GM10847 (cell line): ENCODE data around the gene ELOVL6.

Experiments used
- POLR2A ChIP-seq: IDR thresholded peaks from 2 replicates; pipeline ENCODE4 v1.6.1; 2011; ENCODE audit not compliant: insufficient read length; ENCODE audit errors: extremely low read depth

ELOVL6 gene

DNA sequence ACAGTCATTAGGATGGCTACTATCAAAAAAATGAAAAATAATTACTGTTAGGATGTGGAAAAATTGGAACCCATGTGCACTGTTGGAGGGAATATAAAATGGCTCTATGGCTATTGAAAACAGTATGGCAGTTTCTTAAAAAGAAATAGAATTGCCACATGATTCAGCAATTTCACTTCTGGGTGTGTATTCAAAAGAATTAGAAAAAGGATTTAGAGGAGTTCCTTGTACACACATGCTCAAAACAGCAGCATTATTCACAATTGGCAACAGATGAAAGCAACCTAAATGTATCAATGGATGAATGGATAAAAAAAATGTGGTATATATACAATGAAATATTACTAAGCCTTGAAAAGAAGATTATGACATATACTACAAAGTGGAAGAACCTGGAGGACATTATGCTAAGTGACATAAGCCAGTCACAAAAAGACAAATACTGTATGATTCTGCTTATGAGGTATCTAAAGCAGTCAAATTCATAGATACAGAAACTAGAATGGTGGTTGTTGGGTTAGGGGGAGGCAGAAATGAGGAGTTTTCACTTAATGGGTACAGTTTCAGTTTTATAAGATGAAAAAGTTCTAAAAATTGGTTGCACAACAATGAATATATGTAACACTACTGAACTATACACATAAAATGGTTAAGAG is 123.2 kb downstream of the ELOVL6 start:
- TF ChIP-seq POLR2A, result no peak

GRCh38 chr4:110074570-110074969 is 123.8 kb downstream of the ELOVL6 start:
- TF ChIP-seq POLR2A, result no peak

DNA sequence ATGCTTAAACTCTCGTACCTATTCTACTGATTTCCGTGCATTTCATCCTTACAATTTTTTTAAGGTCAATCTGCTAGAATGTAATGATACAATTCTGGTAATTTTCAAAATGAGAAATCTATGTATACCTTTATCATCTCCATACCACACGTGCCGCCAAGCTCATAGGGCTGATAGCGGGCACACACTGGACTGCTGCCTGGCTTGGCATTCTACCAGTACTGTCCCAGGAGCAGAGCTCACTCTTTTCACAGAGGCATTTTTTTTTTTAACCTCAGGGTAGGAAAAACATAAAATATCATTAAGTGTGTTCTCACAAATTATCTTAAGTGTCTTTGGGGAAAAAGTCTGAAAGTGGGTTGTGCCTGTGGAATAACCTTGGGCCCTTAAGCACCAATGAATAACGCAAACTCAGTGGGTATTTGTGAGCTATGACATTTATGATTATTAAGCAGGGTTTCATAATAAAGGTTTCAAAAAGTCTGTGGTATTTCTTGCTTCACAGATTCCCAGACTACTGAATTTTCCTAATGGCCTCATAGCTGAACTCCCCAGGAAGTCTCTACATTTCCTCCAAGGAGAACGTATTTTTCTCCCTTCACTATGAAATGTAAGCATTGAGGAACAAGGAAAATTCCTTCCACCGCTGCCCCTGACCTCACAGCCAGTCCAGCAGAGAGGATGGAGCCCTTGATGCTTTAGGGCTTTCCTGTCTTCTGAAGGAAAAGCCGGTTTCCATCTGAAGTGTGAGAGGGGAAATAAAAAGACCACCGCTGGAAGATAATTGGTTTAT is 125.2 kb downstream of the ELOVL6 start:
- TF ChIP-seq POLR2A, result no peak

DNA sequence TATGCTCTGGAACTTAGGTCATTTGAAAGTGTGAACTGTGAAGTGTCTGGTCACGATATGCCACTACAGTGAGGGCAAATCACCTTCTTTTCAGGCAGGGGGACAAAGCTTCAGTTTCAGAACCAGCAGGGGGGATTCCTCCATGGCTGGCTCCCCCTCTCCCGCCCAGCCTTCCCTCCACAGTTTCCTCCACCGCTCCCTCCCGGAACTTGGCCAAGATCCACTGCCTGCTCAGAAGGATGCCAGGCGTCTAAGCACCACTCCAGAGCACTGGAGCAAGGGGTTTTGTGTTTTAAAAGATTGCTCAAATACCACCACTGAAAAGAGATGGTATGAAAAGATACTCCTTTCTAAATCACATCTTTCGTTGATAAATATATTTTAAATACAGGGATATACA is 126.9 kb downstream of the ELOVL6 start:
- TF ChIP-seq POLR2A, result no peak

DNA sequence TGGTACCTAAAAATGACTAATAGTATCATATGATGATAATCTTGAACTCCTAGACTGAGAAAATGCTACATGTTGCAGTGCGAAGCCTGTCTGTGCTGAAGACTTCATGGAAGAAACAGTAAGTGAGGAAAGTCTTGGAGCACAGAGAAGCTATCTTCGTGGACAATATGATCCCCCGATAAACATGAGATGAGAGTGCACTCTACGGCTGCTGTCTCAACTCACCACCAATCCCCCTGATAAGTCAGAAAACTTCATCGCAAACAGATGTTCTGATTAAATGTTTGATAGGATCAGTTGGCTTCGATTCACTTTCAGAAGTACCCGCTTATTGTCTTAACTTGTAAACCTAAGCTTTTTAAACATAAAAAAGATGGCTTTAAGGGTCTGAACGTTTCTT is 130.2 kb downstream of the ELOVL6 start:
- TF ChIP-seq POLR2A, result no peak

DNA sequence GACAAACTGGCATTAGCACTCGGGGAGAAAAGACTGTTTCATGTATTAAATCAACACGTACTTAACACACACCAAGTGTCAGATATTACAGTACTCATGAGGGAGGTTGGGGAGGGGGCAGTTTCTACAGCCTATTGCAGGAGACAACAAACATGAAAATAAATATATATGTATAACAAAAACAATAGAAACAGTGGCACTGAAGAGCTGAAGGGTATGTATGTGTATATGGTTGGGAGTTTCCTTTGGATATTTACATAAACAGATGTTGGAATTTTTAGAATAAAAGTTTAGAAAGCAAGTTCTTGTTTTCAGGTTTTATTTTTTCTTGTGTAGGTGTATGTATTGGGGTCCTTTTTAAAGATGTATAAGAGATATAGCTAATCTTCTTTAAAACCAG is 133.5 kb downstream of the ELOVL6 start:
- TF ChIP-seq POLR2A, result no peak

GRCh38 chr4:110064295-110064694 is 134.1 kb downstream of the ELOVL6 start:
- TF ChIP-seq POLR2A, result no peak

DNA sequence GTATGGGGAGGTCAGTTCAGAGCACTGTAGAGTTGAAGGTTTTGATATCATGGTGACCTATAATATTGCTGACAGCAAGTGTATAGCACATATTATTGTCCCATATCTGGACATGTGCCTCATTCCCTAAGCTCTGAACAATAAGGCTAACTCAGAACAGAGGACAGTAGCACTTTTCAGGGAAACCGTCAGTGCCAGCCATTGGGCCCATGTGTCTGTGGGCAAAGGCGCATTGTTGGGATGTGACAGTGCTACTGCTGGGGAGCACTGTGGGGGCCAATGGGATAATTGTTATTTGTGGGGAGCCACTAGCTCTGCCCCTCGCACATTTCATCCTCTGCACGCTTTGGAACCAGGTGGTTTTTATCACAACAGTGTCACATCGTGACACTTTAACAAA is 136.2 kb downstream of the ELOVL6 start:
- TF ChIP-seq POLR2A, result no peak

GRCh38 chr4:110061076-110061475 is 137.3 kb downstream of the ELOVL6 start:
- TF ChIP-seq POLR2A, result no peak

DNA sequence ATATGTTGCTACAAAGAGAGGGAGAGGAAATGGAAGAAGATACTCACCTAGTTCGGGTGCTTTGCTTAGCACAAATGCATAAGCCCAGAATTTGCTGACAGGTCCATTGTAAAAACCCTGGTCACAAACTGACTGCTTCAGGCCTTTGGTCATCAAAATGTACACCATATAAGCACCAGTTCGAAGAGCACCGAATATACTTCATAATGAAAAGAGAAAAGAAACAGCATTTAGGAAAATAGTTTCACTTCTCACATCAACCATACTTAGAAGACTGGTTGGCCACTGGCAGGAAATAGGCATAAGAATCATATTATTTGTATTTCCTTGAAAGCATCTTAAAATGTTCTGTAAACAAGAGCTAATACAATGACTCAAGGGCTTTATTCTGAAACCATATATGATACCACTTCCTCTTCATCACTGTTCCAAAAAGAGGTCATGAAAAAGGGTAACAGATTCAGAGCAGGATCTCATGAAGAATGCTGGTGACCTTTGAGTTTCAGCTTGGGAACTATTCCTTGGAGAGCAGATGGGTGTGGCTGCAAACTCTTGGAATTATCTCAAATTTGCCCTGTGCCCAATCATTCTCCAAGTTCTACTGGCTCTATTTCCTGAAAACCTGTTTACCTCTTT is 138.7 kb downstream of the ELOVL6 start:
- TF ChIP-seq POLR2A, result no peak

- TF ChIP-seq POLR2A, result no peak
Measured at GRCh38 chr4:110058677-110059076, 139.7 kb downstream of the ELOVL6 start.

GRCh38 chr4:110055158-110055768 is 143.2 kb downstream of the ELOVL6 start:
- TF ChIP-seq POLR2A, result no peak

- TF ChIP-seq POLR2A, result no peak
Measured at GRCh38 chr4:110049951-110050925, 148.2 kb downstream of the ELOVL6 start.

DNA sequence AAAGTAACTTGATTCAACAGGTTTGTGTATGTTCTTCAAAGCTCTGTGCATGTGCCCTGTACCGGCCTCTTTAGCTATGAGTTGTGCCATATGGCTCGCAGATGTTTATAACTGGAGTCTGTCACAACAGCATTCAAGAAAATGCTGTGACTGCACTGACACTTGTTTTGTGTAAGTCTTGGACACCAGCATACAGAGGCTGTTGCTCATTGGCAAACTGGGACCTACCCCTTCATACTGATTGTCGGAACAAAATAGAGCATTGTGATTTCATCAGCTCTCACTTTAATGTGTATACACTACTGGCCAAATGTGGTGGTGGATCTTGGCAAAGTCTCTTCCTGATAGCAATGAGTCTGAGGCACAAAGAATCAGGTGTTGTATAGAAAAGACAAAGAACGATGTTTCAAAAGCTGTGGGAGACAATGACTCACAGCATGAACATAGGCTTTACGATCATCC is 151.8 kb downstream of the ELOVL6 start:
- TF ChIP-seq POLR2A, result no peak
